GM12878 (cell line): ENCODE results near the gene RCAN1. TPM values are rescaled to one million over a fixed set of nuclear protein-coding genes. Genes with fewer than 3 reads are reported as not detected.

Experiments used
- ATAC-seq: fragments of 200-7000 bp; cut with Tn5 transposase; 3 replicates; pipeline ENCODE4 v1.9.1; 2020; ENCODE audit warnings: mild to moderate bottlenecking, moderate library complexity
- BruUV-seq: library from RNA; stranded (reverse); fragments of 400-500 nt; replicated peaks from 2 replicates; lab custom pipeline; 2021; lab: Mats Ljungman, UMichigan
- CTCF ChIA-PET: fragments of 300-600 bp; sonication (Branson Sonifier 250); formaldehyde crosslinking; extraction: SDS; loops from one replicate; lab custom pipeline; 2021; ENCODE audit warnings: inconsistent platforms; lab: Yijun Ruan, JAX
- POLR2A ChIA-PET: fragments of 350-600 bp; formaldehyde crosslinking; extraction: SDS; loops from one replicate; lab custom pipeline; 2021; ENCODE audit warnings: inconsistent platforms; lab: Charles Lee
- RAD21 ChIA-PET: fragments of 300-600 bp; sonication (Branson Sonifier 250); formaldehyde crosslinking; loops from one replicate; lab custom pipeline; 2023; ENCODE audit warnings: antibody characterized with exemption; ENCODE audit not compliant: unreplicated experiment; lab: Charles Lee
- SMC1A ChIA-PET: fragments of 300-600 bp; sonication (Branson Sonifier 250); formaldehyde crosslinking; loops from one replicate; lab custom pipeline; 2023; ENCODE audit not compliant: unreplicated experiment, uncharacterized antibody; lab: Charles Lee
- DNase-seq: peaks from one replicate; pipeline ENCODE4 v3.0.0-alpha.2; 2011; ENCODE audit warnings: low read depth, low spot score
- FAIRE-seq: peaks from 3 replicates; lab custom pipeline; 2011; peaks lifted over from hg19 to GRCh38; lab: Jason Lieb, UNC
- H2AFZ ChIP-seq: 2 replicates; pipeline ENCODE4 v1.6.0; 2011; ENCODE audit warnings: low read depth, low read length, control low read depth; ENCODE audit not compliant: control insufficient read depth
- H3K27ac ChIP-seq: 2 replicates; pipeline ENCODE4 v1.5.1; 2011; ENCODE audit warnings: control low read depth; ENCODE audit not compliant: control insufficient read depth, insufficient read depth
- H3K27me3 ChIP-seq, 2 experiments: replicated peaks in 1 of 2; 2 replicates each; pipeline versions ENCODE4 v1.6.0 to v1.6.1; 2011; ENCODE audit warnings: low read length in 1 of 2; ENCODE audit not compliant: control insufficient read depth in 2 of 2, insufficient read depth in 2 of 2
- H3K36me3 ChIP-seq, 2 experiments: 2 replicates each; pipeline ENCODE4 v1.5.1; 2011; ENCODE audit warnings: low read length in 1 of 2; ENCODE audit not compliant: control insufficient read depth in 2 of 2, insufficient read depth in 2 of 2
- H3K4me1 ChIP-seq: 2 replicates; pipeline ENCODE4 v1.6.1; 2011; ENCODE audit warnings: mild to moderate bottlenecking, low read length, moderate library complexity, mixed read lengths; ENCODE audit not compliant: control insufficient read depth, insufficient read depth
- H3K4me2 ChIP-seq: 2 replicates; pipeline ENCODE4 v1.6.0; 2011; ENCODE audit warnings: control low read depth; ENCODE audit not compliant: control insufficient read depth, insufficient read depth
- H3K4me3 ChIP-seq: fragments of 200-600 bp; sonication (generic); 2 replicates; pipeline ENCODE4 v1.5.1; 2016
- H3K79me2 ChIP-seq: 2 replicates; pipeline ENCODE4 v1.6.0; 2011; ENCODE audit warnings: low read length; ENCODE audit not compliant: control insufficient read depth, insufficient read depth
- H3K9ac ChIP-seq: 2 replicates; pipeline ENCODE4 v1.8.0; 2011; ENCODE audit warnings: low read length, control low read depth, mixed read lengths; ENCODE audit not compliant: control insufficient read depth, insufficient read depth
- H3K9me3 ChIP-seq: replicated peaks from 3 replicates; pipeline ENCODE4 v1.5.1; 2011; ENCODE audit warnings: mild to moderate bottlenecking, low read length; ENCODE audit not compliant: control insufficient read depth, insufficient read depth
- H4K20me1 ChIP-seq: 2 replicates; pipeline ENCODE4 v1.6.0; 2011; ENCODE audit not compliant: control insufficient read depth, insufficient read depth
- CBX5 ChIP-seq: sonication (generic); IDR thresholded peaks from 2 replicates; pipeline ENCODE4 v1.6.1; 2016; ENCODE audit warnings: low read depth, moderate library complexity, mild to moderate bottlenecking, inconsistent platforms
- CUX1 ChIP-seq: IDR thresholded peaks from 2 replicates; pipeline ENCODE4 v1.6.1; 2012; ENCODE audit warnings: improper control_type of control experiment, low read depth, low read length; ENCODE audit not compliant: insufficient replicate concordance
- HDAC6 ChIP-seq: fragments of 200-600 bp; sonication (generic); IDR thresholded peaks from one replicate; pipeline ENCODE4 v1.8.0; 2017; ENCODE audit warnings: antibody characterized with exemption; ENCODE audit not compliant: unreplicated experiment
- IRF5 ChIP-seq: fragments of 450-650 bp; IDR thresholded peaks from 2 replicates; pipeline ENCODE4 v1.6.1; 2017; ENCODE audit warnings: borderline replicate concordance
- JUND ChIP-seq: IDR thresholded peaks from 2 replicates; pipeline ENCODE4 v1.6.1; 2012; ENCODE audit warnings: low read depth, mild to moderate bottlenecking, low read length, improper control_type of control experiment, moderate library complexity
- MYB ChIP-seq: fragments of 150-350 bp; IDR thresholded peaks from 2 replicates; pipeline ENCODE4 v1.6.1; 2014; ENCODE audit warnings: mild to moderate bottlenecking, low read depth, low read length, borderline replicate concordance
- NRF1 ChIP-seq: conservative IDR thresholded peaks from 2 replicates; pipeline ENCODE4 v1.6.1; 2011; ENCODE audit warnings: mild to moderate bottlenecking, low read depth, low read length, improper control_type of control experiment
- POLR2A ChIP-seq: IDR thresholded peaks from 2 replicates; pipeline ENCODE4 v1.6.1; 2011; ENCODE audit warnings: low read depth, mild to moderate bottlenecking, low read length
- POU2F2 ChIP-seq: IDR thresholded peaks from 3 replicates; pipeline ENCODE4 v1.6.1; 2011; ENCODE audit warnings: low read depth, mild to moderate bottlenecking, low read length, borderline replicate concordance
- WRNIP1 ChIP-seq: IDR thresholded peaks from 2 replicates; pipeline ENCODE4 v1.6.1; 2011; ENCODE audit warnings: low read depth, low read length, improper control_type of control experiment, borderline replicate concordance
- ZNF384 ChIP-seq: IDR thresholded peaks from 2 replicates; pipeline ENCODE4 v1.6.1; 2012; ENCODE audit warnings: low read depth, mild to moderate bottlenecking, low read length, improper control_type of control experiment, borderline replicate concordance
- WGBS: methylation state at CpG from one replicate; pipeline ENCODE4 v1.1.6; 2016; ENCODE audit warnings: low lambda C conversion rate; ENCODE audit not compliant: insufficient replicate concordance, insufficient coverage; ENCODE audit errors: missing lambda C conversion rate; 5-methylcytosine and 5-hydroxymethylcytosine counted together
- in situ Hi-C: fragments of 300-500 bp; cut with MboI; formaldehyde crosslinking; loops from 9 replicates; pipeline ENCODE4 v1.14.3; 2018; ENCODE audit warnings: mixed read lengths
- intact Hi-C: fragments of 100-400 bp; cut with micrococcal nuclease; formaldehyde crosslinking; loops from one replicate; pipeline ENCODE4 v1.14.2; 2022; ENCODE audit not compliant: unreplicated experiment
- polyA plus RNA-seq, 11 experiments: library from polyadenylated mRNA; depleted of rRNA in 4 of 11; unstranded in 6 of 11; stranded (reverse) in 5 of 11; fragments of >200 nt; fragmentation: Nextera tagmentation in 4 of 11; fragmentation: Illumina TruSeq in 1 of 11; extraction: Ambion mirVana in 4 of 11; extraction: Trizol in 1 of 11; gene quantifications; 1 replicate in 1 of 11; 2 replicates in 10 of 11; pipeline versions ENCODE4 v1.2.1 to v1.2.3, GENCODE V29; 2011 to 2016; ENCODE audit warnings: inconsistent platforms in 2 of 11, missing spikeins in 2 of 11, low read depth in 1 of 11
- total RNA-seq, 4 experiments: library from RNA; depleted of rRNA in 3 of 4; stranded (reverse); fragments of >200 nt in 3 of 4; fragmentation: Illumina TruSeq in 1 of 4; extraction: Trizol in 1 of 4; gene quantifications; 2 replicates each; pipeline versions ENCODE4 v1.2.1 to v1.2.3, GENCODE V29; 2013 to 2021
- TF ChIP-seq, protein P1 (sequence below): fragments of 450-650 bp; IDR thresholded peaks from 2 replicates; pipeline ENCODE4 v1.6.1; 2017; ENCODE audit warnings: mild to moderate bottlenecking, moderate library complexity
- TF ChIP-seq, protein P2 (sequence below): IDR thresholded peaks from 2 replicates; pipeline ENCODE4 v1.6.1; 2011; ENCODE audit warnings: low read depth, mild to moderate bottlenecking, low read length, moderate library complexity, borderline replicate concordance; ENCODE audit errors: extremely low read depth

The RCAN1 gene
- total and polyA plus RNA-seq, 10 of the 15 experiments (the other 5 are each of a cell fraction or from before 2014, with no cell fraction given): 2.8 to 12.9 (median 10.5) TPM

GRCh38 chr21:34543017-34543416 is 71.9 kb downstream of the RCAN1 start:
- in situ Hi-C loops (no loop called here), intact Hi-C loops (no loop called here)
- no peak overlapping the region for H3K4me2 ChIP-seq
- H3K4me3 ChIP-seq: no peak overlapping the region
- DNase-seq (no peak), ATAC-seq (no peak), FAIRE-seq (no peak)
- H2AFZ ChIP-seq: no peak overlapping the region
- ChIA-PET RAD21 (interaction anchor here (1.3 kb wide), 1 partner anchor 32 kb away, joined by 3 read pairs; no protein-coding TSS in a partner anchor), SMC1A (interaction anchor here (0.7 to 1.0 kb wide), 2 partner anchors 11 to 17 kb away, joined by 3 to 4 read pairs; no protein-coding TSS in a partner anchor), CTCF (interaction anchor here (0.9 to 3.0 kb wide), 3 partner anchors 32 to 88 kb away, joined by 3 to 13 read pairs (median 4); no protein-coding TSS in a partner anchor), POLR2A (no interaction called here)
- H3K27me3 ChIP-seq: no peaks in the 10 kb centered on the region
- H4K20me1 ChIP-seq: no peaks in the 10 kb centered on the region
- no peaks in the 10 kb centered on the region; the same call in 1 of the 2 replicates for H3K79me2 ChIP-seq
- no peak overlapping the region for H3K27ac ChIP-seq
- no peaks in the 10 kb centered on the region for H3K36me3 ChIP-seq
- peaks cover 38% of the 10 kb centered on the region for H3K4me1 ChIP-seq
- no peak overlapping the region for H3K9ac ChIP-seq
- BruUV-seq: no TSS peak
- H3K9me3 ChIP-seq: peaks cover 2% of the 10 kb centered on the region; the same call in 1 of the 3 replicates
- 100% methylated on average over 3 of the region's 3 CpGs for WGBS
- TF ChIP-seq CUX1 (no peak), CBX5 (no peak), HDAC6 (no peak), MYB (no peak), POLR2A (no peak), IRF5 (no peak), POU2F2 (no peak), WRNIP1 (no peak), ZNF384 (no peak), NRF1 (no peak), JUND (no peak)
- TF ChIP-seq, protein P1, sequence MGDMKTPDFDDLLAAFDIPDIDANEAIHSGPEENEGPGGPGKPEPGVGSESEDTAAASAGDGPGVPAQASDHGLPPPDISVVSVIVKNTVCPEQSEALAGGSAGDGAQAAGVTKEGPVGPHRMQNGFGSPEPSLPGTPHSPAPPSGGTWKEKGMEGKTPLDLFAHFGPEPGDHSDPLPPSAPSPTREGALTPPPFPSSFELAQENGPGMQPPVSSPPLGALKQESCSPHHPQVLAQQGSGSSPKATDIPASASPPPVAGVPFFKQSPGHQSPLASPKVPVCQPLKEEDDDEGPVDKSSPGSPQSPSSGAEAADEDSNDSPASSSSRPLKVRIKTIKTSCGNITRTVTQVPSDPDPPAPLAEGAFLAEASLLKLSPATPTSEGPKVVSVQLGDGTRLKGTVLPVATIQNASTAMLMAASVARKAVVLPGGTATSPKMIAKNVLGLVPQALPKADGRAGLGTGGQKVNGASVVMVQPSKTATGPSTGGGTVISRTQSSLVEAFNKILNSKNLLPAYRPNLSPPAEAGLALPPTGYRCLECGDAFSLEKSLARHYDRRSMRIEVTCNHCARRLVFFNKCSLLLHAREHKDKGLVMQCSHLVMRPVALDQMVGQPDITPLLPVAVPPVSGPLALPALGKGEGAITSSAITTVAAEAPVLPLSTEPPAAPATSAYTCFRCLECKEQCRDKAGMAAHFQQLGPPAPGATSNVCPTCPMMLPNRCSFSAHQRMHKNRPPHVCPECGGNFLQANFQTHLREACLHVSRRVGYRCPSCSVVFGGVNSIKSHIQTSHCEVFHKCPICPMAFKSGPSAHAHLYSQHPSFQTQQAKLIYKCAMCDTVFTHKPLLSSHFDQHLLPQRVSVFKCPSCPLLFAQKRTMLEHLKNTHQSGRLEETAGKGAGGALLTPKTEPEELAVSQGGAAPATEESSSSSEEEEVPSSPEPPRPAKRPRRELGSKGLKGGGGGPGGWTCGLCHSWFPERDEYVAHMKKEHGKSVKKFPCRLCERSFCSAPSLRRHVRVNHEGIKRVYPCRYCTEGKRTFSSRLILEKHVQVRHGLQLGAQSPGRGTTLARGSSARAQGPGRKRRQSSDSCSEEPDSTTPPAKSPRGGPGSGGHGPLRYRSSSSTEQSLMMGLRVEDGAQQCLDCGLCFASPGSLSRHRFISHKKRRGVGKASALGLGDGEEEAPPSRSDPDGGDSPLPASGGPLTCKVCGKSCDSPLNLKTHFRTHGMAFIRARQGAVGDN: no peak
- TF ChIP-seq, protein P2, sequence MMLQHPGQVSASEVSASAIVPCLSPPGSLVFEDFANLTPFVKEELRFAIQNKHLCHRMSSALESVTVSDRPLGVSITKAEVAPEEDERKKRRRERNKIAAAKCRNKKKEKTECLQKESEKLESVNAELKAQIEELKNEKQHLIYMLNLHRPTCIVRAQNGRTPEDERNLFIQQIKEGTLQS: no peak
